Fibroblast of lung (primary cell): ENCODE data around the gene KRT6C. TPM values are rescaled to one million over a fixed set of nuclear protein-coding genes. Genes with fewer than 3 reads are reported as not detected.
"Not testable (repeated sequence)": the region's sequence is repeated elsewhere in the genome, so short reads cannot be mapped to it uniquely, and the experiment has no call there.

Experiments used
- DNase-seq, 2 donors: peaks; one replicate each; pipeline versions ENCODE4 v3.0.0 to v3.0.0-alpha.2; 2010; ENCODE audit warnings: low read depth in 2 of 2
- H2AFZ ChIP-seq: 2 replicates; pipeline ENCODE4 v1.5.1; 2012; ENCODE audit warnings: low read length, control low read depth, inconsistent platforms
- H3K27ac ChIP-seq: 2 replicates; pipeline ENCODE4 v1.5.1; 2011; ENCODE audit warnings: low read length, control low read depth; ENCODE audit not compliant: insufficient read depth
- H3K27me3 ChIP-seq: 2 replicates; pipeline ENCODE4 v1.5.1; 2011; ENCODE audit warnings: mild to moderate bottlenecking, low read length; ENCODE audit not compliant: control insufficient read depth, insufficient read depth
- H3K36me3 ChIP-seq: 2 replicates; pipeline ENCODE4 v1.5.1; 2011; ENCODE audit warnings: low read length; ENCODE audit not compliant: control insufficient read depth, insufficient read depth
- H3K4me1 ChIP-seq: 2 replicates; pipeline ENCODE4 v1.5.1; 2011; ENCODE audit warnings: low read length; ENCODE audit not compliant: control insufficient read depth, insufficient read depth; ENCODE audit errors: extremely low read depth
- H3K4me2 ChIP-seq: 2 replicates; pipeline ENCODE4 v1.5.1; 2011; ENCODE audit warnings: low read length, control low read depth; ENCODE audit not compliant: insufficient read depth; ENCODE audit errors: extremely low read depth
- H3K4me3 ChIP-seq, 4 experiments: fragments of 200-600 bp in 1 of 4; sonication (generic) in 1 of 4; replicated peaks in 1 of 4; 2 replicates each; pipeline ENCODE4 v1.5.1; 2011 to 2016; ENCODE audit warnings: low read length in 4 of 4, low read depth in 3 of 4, mild to moderate bottlenecking in 3 of 4, control low read depth in 2 of 4, inconsistent platforms in 1 of 4, mixed read lengths in 1 of 4; ENCODE audit not compliant: insufficient read depth in 1 of 4; ENCODE audit errors: control extremely low read depth in 1 of 4
- H3K79me2 ChIP-seq: 2 replicates; pipeline ENCODE4 v1.5.1; 2012; ENCODE audit warnings: mild to moderate bottlenecking, low read length, inconsistent platforms; ENCODE audit not compliant: control insufficient read depth, insufficient read depth
- H3K9ac ChIP-seq: 2 replicates; pipeline ENCODE4 v1.5.1; 2011; ENCODE audit warnings: mild to moderate bottlenecking, low read length, control low read depth; ENCODE audit not compliant: insufficient read depth
- H3K9me3 ChIP-seq: 2 replicates; pipeline ENCODE4 v1.5.1; 2012; ENCODE audit warnings: low read depth, low read length; ENCODE audit not compliant: control insufficient read depth, insufficient read depth
- H4K20me1 ChIP-seq: 2 replicates; pipeline ENCODE4 v1.5.1; 2011; ENCODE audit warnings: low read length; ENCODE audit not compliant: control insufficient read depth, insufficient read depth; ENCODE audit errors: extremely low read depth
- CTCF ChIP-seq, 2 donors: IDR thresholded peaks in 1 of 2; conservative IDR thresholded peaks in 1 of 2; 1 replicate in 1 of 2; 2 replicates in 1 of 2; pipeline ENCODE4 v1.5.1; 2011 to 2012; ENCODE audit warnings: low read length in 2 of 2, control low read depth in 1 of 2, inconsistent platforms in 1 of 2, low read depth in 1 of 2, mild to moderate bottlenecking in 1 of 2
- EZH2 ChIP-seq: IDR thresholded peaks from 2 replicates; pipeline ENCODE4 v1.5.1; 2012; ENCODE audit warnings: low read length, control low read depth, mild to moderate bottlenecking; ENCODE audit errors: missing control alignments
- polyA plus RNA-seq, 2 donors: library from polyadenylated mRNA; depleted of rRNA in 1 of 2; stranded (reverse) in 1 of 2; unstranded in 1 of 2; fragments of >200 nt; gene quantifications; 2 replicates each; pipeline ENCODE4 v1.2.1, GENCODE V29; 2011 to 2012; ENCODE audit warnings: missing spikeins in 1 of 2
- total RNA-seq: library from RNA; depleted of rRNA; stranded (reverse); fragments of >200 nt; gene quantifications from 2 replicates; pipeline ENCODE4 v1.2.1, GENCODE V29; 2014

The KRT6C gene
- total and polyA plus RNA-seq, 2 donors (not counting 1 experiment from before 2014, with no cell fraction given) = not detected

GRCh38 chr12:52494518-52494917, 20.9 kb upstream of the KRT6C start:
- no peak for TF ChIP-seq CTCF (conservative IDR thresholded peaks at IDR 0.05 in 1 of 2, IDR thresholded peaks at IDR 0.05 in 1 of 2; ENCODE audit: low read depth in 1 of 2, low read length in 2 of 2)
- no peak for TF ChIP-seq EZH2
- no peaks in the 10 kb centered on the region for H3K9me3 ChIP-seq
- H2AFZ ChIP-seq = no peak overlapping the region
- H3K79me2 ChIP-seq = no peaks in the 10 kb centered on the region
- H3K27ac ChIP-seq = no peak overlapping the region
- no peaks in the 10 kb centered on the region for H4K20me1 ChIP-seq
- H3K9ac ChIP-seq = no peak overlapping the region
- H3K4me3 ChIP-seq = no peak overlapping the region
- no peaks in the 10 kb centered on the region for H3K27me3 ChIP-seq
- H3K36me3 ChIP-seq = no peaks in the 10 kb centered on the region
- no peak overlapping the region for H3K4me2 ChIP-seq
- peak; percentile 26 to 63 for DNase-seq
- H3K4me1 ChIP-seq = no peaks in the 10 kb centered on the region

- no peak for TF ChIP-seq CTCF (conservative IDR thresholded peaks at IDR 0.05 in 1 of 2, IDR thresholded peaks at IDR 0.05 in 1 of 2; ENCODE audit: low read depth in 1 of 2, low read length in 2 of 2)
- no peak for TF ChIP-seq EZH2
- Histone ChIP-seq H3K36me3 (no peaks in the 10 kb centered on the region), H3K27ac (no peak overlapping the region), H4K20me1 (no peaks in the 10 kb centered on the region), H3K27me3 (no peaks in the 10 kb centered on the region), H3K4me3 (no peak overlapping the region), H3K9ac (no peak overlapping the region), H2AFZ (no peak overlapping the region), H3K4me2 (no peak overlapping the region), H3K79me2 (no peaks in the 10 kb centered on the region), H3K4me1 (no peaks in the 10 kb centered on the region), H3K9me3 (no peaks in the 10 kb centered on the region)
- DNase-seq = no peak
Observed at GRCh38 chr12:52494100-52494499, 20.5 kb upstream of the KRT6C start.

GRCh38 chr12:52493172-52493571, 19.6 kb upstream of the KRT6C start, which contains the start of gene KRT6A:
KRT6A (minus strand) TSS chr12:52493257; CDS start chr12:52493188, 69 bp downstream.
- H3K4me3 ChIP-seq = no peak within 1 kb of the TSS
- H3K4me2 ChIP-seq = no peak within 1 kb of the TSS
- no peaks in the 10 kb centered on the region for H3K27me3 ChIP-seq
- H3K36me3 ChIP-seq = no peaks in the 10 kb centered on the region
- H3K79me2 ChIP-seq = no peaks in the 10 kb centered on the region
- no peak within 1 kb of the TSS for H2AFZ ChIP-seq
- TF ChIP-seq CTCF (conservative IDR thresholded peaks at IDR 0.05 in 1 of 2, IDR thresholded peaks at IDR 0.05 in 1 of 2; ENCODE audit: low read depth in 1 of 2, low read length in 2 of 2) (no peak), EZH2 (no peak)
- H3K27ac ChIP-seq = no peak within 1 kb of the TSS
- H4K20me1 ChIP-seq = no peaks in the 10 kb centered on the region
- H3K9ac ChIP-seq = no peak within 1 kb of the TSS
- no peaks in the 10 kb centered on the region for H3K9me3 ChIP-seq
- DNase-seq = no peak
- no peaks in the 10 kb centered on the region for H3K4me1 ChIP-seq

- H3K79me2 ChIP-seq, H3K27ac ChIP-seq, H4K20me1 ChIP-seq, DNase-seq, H2AFZ ChIP-seq, H3K9ac ChIP-seq, H3K4me3 ChIP-seq, H3K4me1 ChIP-seq, H3K9me3 ChIP-seq, H3K4me2 ChIP-seq, H3K36me3 ChIP-seq, H3K27me3 ChIP-seq: not testable (repeated sequence)
Observed at GRCh38 chr12:52492405-52492804, 18.8 kb upstream of the KRT6C start.

GRCh38 chr12:52491495-52491894, 17.9 kb upstream of the KRT6C start:
- H3K27ac ChIP-seq, H3K4me1 ChIP-seq, H3K36me3 ChIP-seq, H3K9ac ChIP-seq, H4K20me1 ChIP-seq, H3K27me3 ChIP-seq, H3K4me2 ChIP-seq, H3K4me3 ChIP-seq, H2AFZ ChIP-seq, H3K9me3 ChIP-seq, DNase-seq, H3K79me2 ChIP-seq: not testable (repeated sequence)
